Memory B cell (primary cell): ENCODE measurements around the gene ZSCAN5A.

Source experiments
- ATAC-seq: fragments of 150-1000 bp; cut with Tn5 transposase; 2 replicates; pipeline ENCODE4 v1.10.0; 2021; ENCODE audit warnings: low read depth, mild to moderate bottlenecking, moderate library complexity
- DNase-seq, 2 donors: peaks; one replicate each; pipeline ENCODE4 v3.0.0; 2022; ENCODE audit warnings: low spot score in 2 of 2
- H3K27ac Mint-ChIP-seq: one replicate; pipeline ENCODE4 v1.8.0; 2022; ENCODE audit warnings: mild to moderate bottlenecking, moderate library complexity, mixed read lengths
- H3K27me3 Mint-ChIP-seq: one replicate; pipeline ENCODE4 v1.8.0; 2022; ENCODE audit warnings: mixed read lengths
- H3K36me3 Mint-ChIP-seq: one replicate; pipeline ENCODE4 v1.8.0; 2022; ENCODE audit warnings: mild to moderate bottlenecking, mixed read lengths
- H3K4me1 Mint-ChIP-seq: one replicate; pipeline ENCODE4 v1.8.0; 2022; ENCODE audit warnings: mixed read lengths
- H3K4me3 Mint-ChIP-seq: one replicate; pipeline ENCODE4 v1.8.0; 2022; ENCODE audit warnings: mild to moderate bottlenecking, moderate library complexity, mixed read lengths
- H3K9me3 Mint-ChIP-seq: one replicate; pipeline ENCODE4 v1.8.0; 2022; ENCODE audit warnings: mixed read lengths

ZSCAN5A gene

DNA sequence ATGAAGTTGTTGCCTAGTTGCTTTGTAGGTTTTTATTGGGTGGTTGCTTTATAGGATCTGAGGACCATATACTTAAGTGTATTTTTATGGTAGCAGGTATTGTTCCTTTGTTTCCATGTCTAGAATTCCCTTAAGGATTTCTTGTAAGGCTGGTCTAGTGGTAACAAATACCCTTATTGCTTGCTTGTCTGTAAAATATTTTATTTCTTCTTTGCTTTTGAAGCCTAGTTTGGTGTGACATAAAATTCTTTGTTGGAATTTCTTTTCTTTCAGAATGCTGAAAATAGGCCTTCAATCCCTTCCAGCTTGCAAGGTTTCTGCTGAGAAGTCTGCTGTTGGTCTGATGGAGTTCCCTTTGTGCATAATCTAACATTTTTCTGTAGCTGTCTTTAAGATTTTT is 18.1 kb upstream of the ZSCAN5A start:
- no peak overlapping the region for H3K27ac Mint-ChIP-seq
- no peak for ATAC-seq
- H3K36me3 Mint-ChIP-seq, result no peaks in the 10 kb centered on the region
- no peak for DNase-seq
- no peaks in the 10 kb centered on the region for H3K4me1 Mint-ChIP-seq
- H3K9me3 Mint-ChIP-seq, result peaks cover 9% of the 10 kb centered on the region
- H3K4me3 Mint-ChIP-seq, result no peak overlapping the region
- H3K27me3 Mint-ChIP-seq, result peaks cover 2% of the 10 kb centered on the region

GRCh38 chr19:56324436-56324835 is 9.8 kb upstream of the ZSCAN5A start:
- no peaks in the 10 kb centered on the region for H3K36me3 Mint-ChIP-seq
- no peaks in the 10 kb centered on the region for H3K27me3 Mint-ChIP-seq
- no peak for ATAC-seq
- peaks cover 3% of the 10 kb centered on the region for H3K9me3 Mint-ChIP-seq
- no peak overlapping the region for H3K27ac Mint-ChIP-seq
- H3K4me1 Mint-ChIP-seq, result peaks cover 9% of the 10 kb centered on the region
- no peak for DNase-seq
- no peak overlapping the region for H3K4me3 Mint-ChIP-seq

DNA sequence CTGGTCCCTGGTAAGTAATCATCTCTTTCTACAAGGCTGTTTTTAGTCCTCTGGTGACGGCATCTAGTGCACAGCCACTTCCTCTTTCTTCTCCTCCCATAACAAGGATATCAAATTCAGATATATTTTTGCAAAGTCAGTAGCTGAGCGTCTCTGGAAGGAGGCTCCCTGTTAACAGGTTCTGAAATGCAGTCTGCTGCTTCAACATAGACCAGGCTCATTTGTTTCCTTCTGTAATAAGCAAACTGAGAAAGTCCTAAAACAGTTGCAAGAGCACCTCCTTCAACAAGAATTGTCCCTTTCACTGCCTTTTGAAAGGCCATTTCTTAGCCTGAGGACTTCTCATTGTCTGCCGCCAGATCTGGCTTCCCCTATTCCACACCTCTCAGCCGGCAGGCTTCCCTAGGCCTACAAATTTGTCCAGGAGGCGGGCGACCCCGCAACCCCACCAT is 7.4 kb upstream of the ZSCAN5A start:
- H3K4me1 Mint-ChIP-seq, result peaks cover 9% of the 10 kb centered on the region
- no peaks in the 10 kb centered on the region for H3K27me3 Mint-ChIP-seq
- peaks cover 3% of the 10 kb centered on the region for H3K9me3 Mint-ChIP-seq
- H3K4me3 Mint-ChIP-seq, result no peak overlapping the region
- H3K27ac Mint-ChIP-seq, result no peak overlapping the region
- no peaks in the 10 kb centered on the region for H3K36me3 Mint-ChIP-seq
- ATAC-seq (peak; percentile 67), DNase-seq (no peak)

- DNase-seq (no peak), ATAC-seq (no peak)
- H3K4me3 Mint-ChIP-seq, result no peak overlapping the region
- H3K9me3 Mint-ChIP-seq, result peaks cover 3% of the 10 kb centered on the region
- no peak overlapping the region for H3K27ac Mint-ChIP-seq
- H3K27me3 Mint-ChIP-seq, result no peaks in the 10 kb centered on the region
- peaks cover 9% of the 10 kb centered on the region for H3K4me1 Mint-ChIP-seq
- H3K36me3 Mint-ChIP-seq, result no peaks in the 10 kb centered on the region
Observed at GRCh38 chr19:56321254-56321988, 6.8 kb upstream of the ZSCAN5A start.

- ATAC-seq (no peak), DNase-seq (no peak)
- no peak overlapping the region for H3K4me3 Mint-ChIP-seq
- peaks cover 9% of the 10 kb centered on the region for H3K4me1 Mint-ChIP-seq
- no peaks in the 10 kb centered on the region for H3K36me3 Mint-ChIP-seq
- peaks cover 3% of the 10 kb centered on the region for H3K9me3 Mint-ChIP-seq
- no peaks in the 10 kb centered on the region for H3K27me3 Mint-ChIP-seq
- H3K27ac Mint-ChIP-seq, result no peak overlapping the region
Observed at GRCh38 chr19:56319991-56320390, 5.4 kb upstream of the ZSCAN5A start.

DNA sequence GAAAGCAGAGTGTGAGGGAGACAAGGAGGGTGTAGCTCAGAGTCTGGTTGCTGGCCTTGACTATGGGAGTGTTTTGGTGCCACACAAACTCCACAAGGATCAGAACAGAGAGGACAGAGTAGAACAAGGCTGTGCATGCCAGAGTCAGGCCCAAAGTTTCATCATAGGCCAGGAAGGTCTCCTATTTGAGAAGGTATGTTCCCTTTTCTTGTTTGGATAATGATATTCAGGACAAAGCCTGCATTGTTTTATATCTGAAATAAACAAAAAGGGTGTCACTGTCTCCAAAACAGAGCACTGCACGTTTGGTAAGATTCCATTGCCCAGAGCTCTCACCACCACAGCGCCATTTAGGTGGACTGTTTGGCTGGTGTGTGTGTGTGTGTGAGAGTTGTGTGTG is 3.1 kb upstream of the ZSCAN5A start:
- H3K4me3 Mint-ChIP-seq, result no peak overlapping the region
- no peaks in the 10 kb centered on the region for H3K36me3 Mint-ChIP-seq
- DNase-seq (no peak), ATAC-seq (no peak)
- H3K9me3 Mint-ChIP-seq, result no peaks in the 10 kb centered on the region
- no peak overlapping the region for H3K27ac Mint-ChIP-seq
- peaks cover 15% of the 10 kb centered on the region for H3K4me1 Mint-ChIP-seq
- H3K27me3 Mint-ChIP-seq, result no peaks in the 10 kb centered on the region

- Mint-ChIP-seq H3K4me1 (peaks cover 11% of the 10 kb centered on the region), H3K27ac (no peak overlapping the region), H3K9me3 (no peaks in the 10 kb centered on the region), H3K4me3 (no peak overlapping the region), H3K36me3 (peaks cover 3% of the 10 kb centered on the region), H3K27me3 (no peaks in the 10 kb centered on the region)
- ATAC-seq, result no peak
- DNase-seq, result no peak
Observed at GRCh38 chr19:56316728-56317127, 2.1 kb upstream of the ZSCAN5A start.

GRCh38 chr19:56315077-56315828 is 614 bp upstream of the ZSCAN5A start:
- H3K27me3 Mint-ChIP-seq, result no peaks in the 10 kb centered on the region
- H3K27ac Mint-ChIP-seq, result peak overlapping the region; percentile 100
- ATAC-seq (peak; percentile 70), DNase-seq (peak; percentile 74 to 82)
- no peaks in the 10 kb centered on the region for H3K9me3 Mint-ChIP-seq
- H3K4me3 Mint-ChIP-seq, result peak overlapping the region; percentile 97
- H3K4me1 Mint-ChIP-seq, result peaks cover 11% of the 10 kb centered on the region
- peaks cover 6% of the 10 kb centered on the region for H3K36me3 Mint-ChIP-seq

DNA sequence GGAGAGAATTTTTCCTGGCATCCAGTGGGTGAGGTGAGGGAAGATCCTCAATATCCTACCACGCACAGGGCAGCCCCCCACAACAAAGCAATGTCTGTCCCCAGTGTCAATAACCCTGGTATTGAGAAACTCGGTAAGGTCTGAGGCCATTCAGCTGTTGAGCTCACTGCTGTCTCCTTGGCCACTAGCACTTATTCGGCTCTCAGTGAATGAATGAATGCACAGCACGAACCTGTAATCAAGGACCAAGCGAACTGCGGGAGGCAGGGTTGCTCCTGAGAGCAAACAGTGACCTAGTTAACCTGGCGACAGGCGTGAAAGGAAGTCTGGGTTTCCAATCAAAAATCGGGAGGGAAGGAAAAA is 640 bp downstream of the ZSCAN5A start:
- Mint-ChIP-seq H3K4me3 (peak overlapping the region; percentile 97), H3K36me3 (peaks cover 8% of the 10 kb centered on the region), H3K4me1 (peaks cover 11% of the 10 kb centered on the region), H3K9me3 (no peaks in the 10 kb centered on the region), H3K27ac (peak overlapping the region; percentile 100), H3K27me3 (no peaks in the 10 kb centered on the region)
- ATAC-seq (no peak), DNase-seq (no peak)

DNA sequence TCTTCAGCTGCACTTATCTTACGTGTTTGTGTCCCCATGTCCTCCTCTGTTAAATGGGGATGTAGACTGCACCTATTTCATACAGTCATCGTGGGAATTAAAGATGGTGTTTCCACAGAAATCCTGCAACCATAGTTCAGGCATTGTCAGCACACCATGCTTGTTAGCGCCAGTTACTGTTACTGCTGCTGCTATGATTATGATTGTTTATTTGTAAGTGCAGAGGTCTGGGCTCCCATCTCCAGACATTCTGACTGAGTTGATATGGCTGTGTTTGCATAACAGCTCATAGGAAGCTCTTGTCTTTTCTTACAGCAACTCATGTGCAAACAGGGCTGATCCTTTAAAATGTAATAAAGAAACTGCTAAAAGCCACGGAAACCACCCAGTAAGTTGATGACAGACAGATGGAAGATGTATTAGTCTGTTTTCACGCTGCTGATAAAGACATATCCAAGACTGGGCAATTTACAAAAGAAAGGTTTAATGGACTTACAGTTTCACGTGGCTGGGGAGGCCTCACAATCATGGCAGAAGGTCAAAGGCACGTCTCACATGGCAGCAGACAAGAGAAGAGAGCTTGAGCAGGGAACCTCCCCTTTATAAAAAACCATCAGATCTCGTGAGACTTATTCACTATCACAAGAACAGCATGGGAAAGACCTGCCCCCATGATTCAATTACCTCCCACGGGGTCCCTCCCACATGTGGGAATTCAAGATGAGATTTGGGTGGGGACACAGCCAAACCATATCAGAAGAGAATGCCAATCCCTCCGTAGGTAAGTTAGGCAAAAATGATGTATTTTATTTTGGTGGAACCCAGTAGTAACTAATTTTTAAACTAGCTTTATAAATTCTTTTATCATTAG is 1.6 kb downstream of the ZSCAN5A start:
- H3K27me3 Mint-ChIP-seq, result no peaks in the 10 kb centered on the region
- DNase-seq (no peak), ATAC-seq (no peak)
- H3K36me3 Mint-ChIP-seq, result peaks cover 14% of the 10 kb centered on the region
- H3K27ac Mint-ChIP-seq, result peak overlapping the region; percentile 100
- H3K4me1 Mint-ChIP-seq, result peaks cover 11% of the 10 kb centered on the region
- peak overlapping the region; percentile 97 for H3K4me3 Mint-ChIP-seq
- H3K9me3 Mint-ChIP-seq, result no peaks in the 10 kb centered on the region

- peaks cover 11% of the 10 kb centered on the region for H3K4me1 Mint-ChIP-seq
- ATAC-seq (no peak), DNase-seq (no peak)
- H3K4me3 Mint-ChIP-seq, result no peak overlapping the region
- H3K36me3 Mint-ChIP-seq, result peaks cover 14% of the 10 kb centered on the region
- no peaks in the 10 kb centered on the region for H3K9me3 Mint-ChIP-seq
- no peaks in the 10 kb centered on the region for H3K27me3 Mint-ChIP-seq
- H3K27ac Mint-ChIP-seq, result no peak overlapping the region
Observed at GRCh38 chr19:56312342-56312741, 2.3 kb downstream of the ZSCAN5A start.

- Mint-ChIP-seq H3K9me3 (no peaks in the 10 kb centered on the region), H3K4me1 (peaks cover 11% of the 10 kb centered on the region), H3K36me3 (peaks cover 19% of the 10 kb centered on the region), H3K4me3 (no peak overlapping the region), H3K27me3 (no peaks in the 10 kb centered on the region), H3K27ac (no peak overlapping the region)
- ATAC-seq (no peak), DNase-seq (no peak)
Observed at GRCh38 chr19:56310462-56310861, 4.2 kb downstream of the ZSCAN5A start.

GRCh38 chr19:56309511-56310185 is 5.0 kb downstream of the ZSCAN5A start:
- H3K9me3 Mint-ChIP-seq, result no peaks in the 10 kb centered on the region
- DNase-seq, result peak; percentile 45 to 62
- H3K4me3 Mint-ChIP-seq, result no peak overlapping the region
- peaks cover 25% of the 10 kb centered on the region for H3K36me3 Mint-ChIP-seq
- H3K4me1 Mint-ChIP-seq, result peaks cover 11% of the 10 kb centered on the region
- H3K27ac Mint-ChIP-seq, result no peak overlapping the region
- ATAC-seq, result peak; percentile 39
- H3K27me3 Mint-ChIP-seq, result no peaks in the 10 kb centered on the region
